ENCODE measurements around the gene ME3.

- no peak for TF ChIP-seq CTCF (IDR thresholded peaks at IDR 0.05)
- TF ChIP-seq POLR2AphosphoS5 (IDR thresholded peaks at IDR 0.05; ENCODE audit: low read depth, low read length): no peak
Observed at GRCh38 chr11:86447763-86448480, 224.5 kb downstream of the ME3 start.
